Epithelial cell of proximal tubule (primary cell): ENCODE results near the gene TTC4. TPM values are rescaled to one million over a fixed set of nuclear protein-coding genes. Genes with fewer than 3 reads are reported as not detected.

ENCODE experiments used
- DNase-seq: peaks from one replicate; pipeline ENCODE4 v3.0.0-alpha.2; 2011; ENCODE audit warnings: low read depth
- H3K4me3 ChIP-seq: 2 replicates; pipeline ENCODE4 v1.5.1; 2011; ENCODE audit warnings: low read depth, mild to moderate bottlenecking, low read length
- CTCF ChIP-seq: conservative IDR thresholded peaks from 2 replicates; pipeline ENCODE4 v1.5.1; 2012; ENCODE audit warnings: low read depth, mild to moderate bottlenecking, low read length
- total RNA-seq: library from RNA; depleted of rRNA; stranded (reverse); fragments of >200 nt; gene quantifications from 2 replicates; pipeline ENCODE4 v1.2.3, GENCODE V29; 2015

The TTC4 gene
- total RNA-seq, 1 donor from 2014 or later = 23.1 TPM

- DNase-seq = no peak
- TF ChIP-seq CTCF = no peak
These were observed 61.8 kb downstream of the TTC4 start for GRCh38 chr1:54777431-54777830.

DNA sequence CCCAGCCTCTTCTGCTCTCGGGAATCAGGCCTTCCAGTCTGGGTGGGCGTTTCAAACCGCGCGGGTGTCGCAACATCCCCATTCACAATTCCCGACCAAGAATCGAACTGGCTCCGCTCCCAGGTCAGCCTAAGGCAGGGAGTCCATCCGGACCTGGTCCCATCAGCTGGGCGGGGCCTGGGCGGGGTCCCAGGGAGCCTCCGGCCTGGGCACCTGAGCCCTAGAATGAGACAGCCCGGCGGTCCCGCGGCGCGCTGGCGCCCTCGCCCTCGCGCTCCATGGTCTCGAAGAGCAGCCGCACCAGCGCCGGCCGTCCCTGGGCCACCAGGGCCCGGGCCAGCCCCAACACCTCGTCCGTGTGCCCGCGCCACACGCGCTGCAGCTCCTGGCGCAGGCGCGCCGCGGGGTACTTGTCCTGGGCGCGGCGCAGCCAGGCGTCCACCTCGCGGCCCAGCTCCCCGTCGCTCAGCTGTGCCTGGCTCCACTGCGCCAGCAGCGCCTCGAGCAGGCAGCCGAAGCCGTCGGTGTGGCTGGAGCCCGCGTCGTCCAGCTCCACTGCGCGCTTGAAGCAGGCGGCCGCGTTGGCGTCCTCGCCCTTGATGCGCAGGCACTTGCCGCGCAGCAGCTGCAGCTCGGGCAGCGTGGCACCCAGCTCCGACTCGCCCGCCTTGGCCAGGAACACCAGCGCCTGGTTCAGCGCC is 65.5 kb downstream of the TTC4 start:
- DNase-seq = no peak
- no peak for TF ChIP-seq CTCF
- no peak overlapping the region for H3K4me3 ChIP-seq

More at GRCh38 chr1:54777431-54777830, 61.8 kb downstream of the TTC4 start:
- H3K4me3 ChIP-seq = no peak overlapping the region

GRCh38 chr1:54782156-54782555 is 66.5 kb downstream of the TTC4 start:
- no peak for TF ChIP-seq CTCF
- no peak overlapping the region for H3K4me3 ChIP-seq
- DNase-seq = no peak

GRCh38 chr1:54782588-54782987 is 66.9 kb downstream of the TTC4 start:
- no peak for TF ChIP-seq CTCF
- no peak for DNase-seq
- no peak overlapping the region for H3K4me3 ChIP-seq

- no peak for TF ChIP-seq CTCF
- no peak overlapping the region for H3K4me3 ChIP-seq
- no peak for DNase-seq
These were observed 68.4 kb downstream of the TTC4 start for GRCh38 chr1:54784066-54784465.

DNA sequence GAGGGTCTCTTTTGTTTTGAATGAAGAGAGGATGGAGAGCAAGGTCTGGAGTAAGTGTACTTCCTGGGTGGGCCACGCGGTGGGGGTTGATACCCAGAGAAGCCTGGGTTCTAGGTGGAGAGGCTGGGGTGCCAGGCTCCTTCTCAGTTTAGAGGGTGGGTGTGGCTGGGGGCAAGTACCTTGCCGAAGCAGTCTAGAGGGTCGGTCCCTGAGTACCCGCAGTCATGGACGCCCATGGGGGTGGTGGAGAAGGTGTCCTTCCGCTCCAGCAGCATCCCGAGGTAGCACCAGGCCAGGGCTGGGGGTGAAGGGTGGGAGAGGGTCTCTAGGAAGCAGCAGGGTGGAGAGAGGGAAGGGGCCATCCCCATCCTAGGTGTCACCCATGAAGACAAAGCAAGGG is 71.1 kb downstream of the TTC4 start:
- no peak for TF ChIP-seq CTCF
- H3K4me3 ChIP-seq = no peak overlapping the region
- DNase-seq = no peak

GRCh38 chr1:54787604-54788003 is 71.9 kb downstream of the TTC4 start:
- TF ChIP-seq CTCF = no peak
- no peak for DNase-seq
- H3K4me3 ChIP-seq = no peak overlapping the region
